Umbilical cord (tissue), 2 donors: ENCODE measurements around the gene SLC25A10. TPM values are rescaled to one million over a fixed set of nuclear protein-coding genes. Genes with fewer than 3 reads are reported as not detected.
A peak's percentile ranks its signal among the peaks of the same experiment; 100 is the strongest.
"Not testable (repeated sequence)": the region's sequence is repeated elsewhere in the genome, so short reads cannot be mapped to it uniquely, and the experiment has no call there.

ENCODE experiments used
- DNase-seq: peaks from one replicate; pipeline ENCODE4 v3.0.0-alpha.2; 2015; ENCODE audit warnings: low spot score
- total RNA-seq: library from RNA; depleted of rRNA; stranded (reverse); fragments of >200 nt; gene quantifications from one replicate; pipeline ENCODE4 v1.2.3, GENCODE V29; 2014; ENCODE audit warnings: low replicate concordance; ENCODE audit not compliant: insufficient read depth

Gene SLC25A10, protein sequence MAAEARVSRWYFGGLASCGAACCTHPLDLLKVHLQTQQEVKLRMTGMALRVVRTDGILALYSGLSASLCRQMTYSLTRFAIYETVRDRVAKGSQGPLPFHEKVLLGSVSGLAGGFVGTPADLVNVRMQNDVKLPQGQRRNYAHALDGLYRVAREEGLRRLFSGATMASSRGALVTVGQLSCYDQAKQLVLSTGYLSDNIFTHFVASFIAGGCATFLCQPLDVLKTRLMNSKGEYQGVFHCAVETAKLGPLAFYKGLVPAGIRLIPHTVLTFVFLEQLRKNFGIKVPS
- total RNA-seq: 3.1 TPM

DNA sequence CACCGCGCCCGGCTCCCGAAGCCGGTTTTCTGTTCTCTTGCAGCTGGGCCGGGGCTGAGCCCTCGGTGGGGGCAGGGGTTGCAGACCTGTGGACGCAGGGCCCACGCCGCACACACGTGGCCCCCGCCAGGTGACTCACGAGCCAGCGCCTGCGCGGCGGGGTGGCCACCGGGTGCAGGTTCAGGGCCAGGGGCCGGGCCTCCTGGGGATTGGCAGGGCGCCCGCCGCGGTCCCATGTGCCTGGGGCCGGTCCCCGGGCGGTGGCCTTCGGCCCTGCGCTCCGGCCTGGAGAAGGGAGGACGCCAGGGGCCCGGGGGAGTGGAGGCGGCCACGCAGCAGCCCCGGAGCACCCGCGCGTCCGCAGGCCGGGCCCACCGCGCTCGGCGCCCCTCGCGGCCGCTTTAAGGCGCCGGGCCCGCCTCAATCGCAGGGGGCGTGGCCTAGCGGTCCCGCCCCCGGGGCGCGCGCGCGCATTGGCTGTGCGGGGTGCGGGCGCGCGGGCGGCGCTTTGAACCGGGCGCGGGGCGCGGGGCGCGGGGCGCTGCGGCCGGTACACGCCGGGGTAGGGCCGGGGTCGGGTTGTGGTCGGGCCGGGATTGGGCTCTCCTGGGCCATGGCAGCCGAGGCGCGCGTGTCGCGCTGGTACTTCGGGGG lies at the start of gene SLC25A10:
SLC25A10 (plus strand) TSS at position 471 of the 654 bp plus-strand sequence; CDS start at position 614, 143 bp downstream.
- peak; percentile 71 for DNase-seq

- no peak for DNase-seq
Observed at GRCh38 chr17:81664051-81664470, 48.0 kb upstream of the SLC25A10 start.

DNA sequence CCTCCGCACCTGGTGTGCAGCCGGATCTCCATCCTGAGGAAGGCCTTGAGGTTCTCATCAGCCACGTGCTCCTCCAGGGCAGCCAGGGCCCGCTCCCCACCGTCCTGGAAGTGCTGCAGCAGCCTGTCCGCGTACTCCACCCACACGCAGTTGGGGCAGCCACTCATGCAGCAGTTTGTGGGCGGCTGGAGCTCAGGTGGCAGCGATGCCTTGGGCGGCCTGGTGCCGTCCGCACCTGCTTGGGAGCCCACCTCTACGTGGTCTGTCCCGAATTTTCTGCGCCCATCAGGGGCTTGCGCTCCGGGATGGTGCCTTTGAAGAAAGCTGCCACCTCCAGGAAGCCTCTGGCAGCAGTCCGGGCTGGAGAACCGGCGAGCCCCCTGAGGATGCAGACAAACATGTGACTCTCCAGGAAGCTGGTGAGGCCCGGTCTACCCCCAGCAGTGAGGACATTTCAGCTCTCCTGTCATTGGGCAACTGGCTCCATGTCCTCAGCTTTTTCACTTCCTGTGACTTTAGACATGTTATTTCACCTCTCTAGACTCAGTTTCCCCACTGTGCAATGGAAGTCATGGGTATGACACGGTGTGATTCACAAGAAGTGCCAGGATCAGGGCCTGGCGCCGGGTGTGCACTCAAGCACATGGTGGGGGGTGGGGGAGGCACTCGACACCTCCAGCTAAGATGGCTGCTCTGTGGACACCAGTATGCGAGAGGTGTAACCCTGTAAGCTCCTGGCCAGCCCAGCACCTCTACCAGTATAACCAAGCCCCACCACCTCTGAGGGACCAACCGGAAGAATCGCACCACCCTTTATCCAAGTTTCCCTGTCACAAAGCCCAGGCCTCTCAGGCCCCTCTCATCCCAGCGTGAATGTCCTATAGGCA lies 46.6 kb upstream of the SLC25A10 start:
- DNase-seq: no peak

- DNase-seq: no peak
Observed at GRCh38 chr17:81666092-81666341, 46.1 kb upstream of the SLC25A10 start.

DNA sequence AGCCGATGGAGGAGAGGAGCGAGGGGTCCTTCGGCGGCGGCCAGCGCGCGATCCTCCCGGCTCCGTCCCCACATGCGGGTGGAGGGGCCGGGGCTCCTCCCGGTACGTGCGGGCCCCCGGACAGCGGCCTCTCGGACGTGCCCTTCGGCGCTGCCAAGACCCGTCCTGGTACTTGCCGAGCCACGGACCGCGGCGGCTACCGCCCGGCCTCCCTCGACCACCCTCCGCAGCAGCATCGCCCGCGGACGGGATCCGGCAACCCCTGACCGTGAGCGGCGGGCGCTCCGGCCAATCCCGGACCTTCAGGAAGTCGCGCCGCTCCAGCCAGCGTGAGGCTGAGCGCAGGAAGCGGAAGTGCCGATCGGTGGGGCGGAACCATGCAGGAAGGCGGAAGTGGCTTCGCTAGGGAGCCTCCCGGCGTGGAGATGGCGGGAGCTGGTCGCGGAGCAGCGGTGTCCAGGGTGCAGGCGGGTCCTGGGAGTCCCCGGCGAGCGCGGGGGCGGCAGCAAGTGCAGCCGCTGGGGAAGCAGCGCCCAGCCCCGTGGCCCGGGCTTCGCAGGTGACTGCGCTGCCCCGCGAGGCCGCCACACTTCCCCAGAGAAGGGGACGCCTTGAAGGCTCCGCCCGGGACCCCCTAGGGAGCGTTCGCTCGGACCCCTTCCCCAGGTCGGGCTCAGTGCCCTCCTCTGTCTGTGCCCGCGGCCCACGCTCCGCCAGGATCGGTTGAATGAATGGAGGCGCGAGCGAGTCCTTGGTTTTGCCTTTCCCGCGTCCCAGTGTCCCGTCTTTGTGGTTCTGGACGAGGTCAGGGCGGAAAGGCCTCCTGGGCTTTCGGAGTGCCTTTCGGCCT lies 45.5 kb upstream of the SLC25A10 start, which contains the start of the genes CCDC137 and OXLD1:
CCDC137 (plus strand) TSS at position 396 of the 850 bp plus-strand sequence; CDS start at position 426, 30 bp downstream.
OXLD1 (minus strand) TSS at position 264 of the 850 bp plus-strand sequence; CDS start at position 236, 28 bp downstream.
- peak; percentile 97 for DNase-seq

GRCh38 chr17:81667754-81668153 lies 44.3 kb upstream of the SLC25A10 start:
- DNase-seq: no peak

- DNase-seq: no peak
Observed at GRCh38 chr17:81672504-81672903, 39.6 kb upstream of the SLC25A10 start.

DNA sequence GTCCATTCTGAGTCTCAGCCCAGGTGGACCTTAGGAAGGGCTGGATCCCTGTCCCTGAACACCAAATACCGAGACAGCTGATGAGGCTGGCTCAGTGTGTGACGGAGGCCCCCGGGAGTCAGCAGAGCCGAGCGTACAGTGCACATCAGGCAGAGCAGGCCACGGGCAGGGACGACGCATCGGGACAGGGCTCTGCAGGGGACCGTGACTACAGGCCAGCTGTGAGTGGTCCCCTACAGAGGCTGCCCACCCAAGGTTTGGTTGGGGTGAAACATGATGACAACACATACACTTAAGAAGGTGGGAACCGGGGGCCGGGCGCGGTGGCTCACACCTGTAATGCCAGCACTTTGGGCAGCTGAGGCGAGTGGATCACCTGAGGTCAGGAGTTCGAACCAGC lies 39.1 kb upstream of the SLC25A10 start:
- DNase-seq: no peak

GRCh38 chr17:81673561-81674258 lies 38.4 kb upstream of the SLC25A10 start:
- no peak for DNase-seq

GRCh38 chr17:81675515-81676221 lies 36.4 kb upstream of the SLC25A10 start:
- DNase-seq: not testable (repeated sequence)

- no peak for DNase-seq
Observed at GRCh38 chr17:81676906-81677305, 35.2 kb upstream of the SLC25A10 start.

DNA sequence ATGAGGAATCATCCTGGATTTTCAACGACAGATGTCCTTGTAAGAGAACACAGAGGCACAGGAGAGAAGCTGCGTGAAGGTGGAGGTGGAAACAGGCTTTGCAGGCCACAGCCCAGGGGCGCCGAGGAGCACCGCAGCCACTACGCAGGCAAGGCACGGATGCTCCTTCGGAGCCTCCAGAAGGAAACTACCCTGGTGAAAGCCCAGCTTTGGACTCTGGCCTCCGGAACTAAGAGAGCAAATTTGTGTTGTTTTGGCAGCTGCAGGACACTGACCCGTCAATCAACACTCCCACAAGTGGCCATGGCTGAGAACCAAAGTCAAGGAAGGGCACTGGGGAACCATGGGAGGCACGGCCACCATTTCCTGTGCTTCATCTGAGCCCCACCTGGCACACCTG lies 31.9 kb upstream of the SLC25A10 start:
- DNase-seq: no peak

DNA sequence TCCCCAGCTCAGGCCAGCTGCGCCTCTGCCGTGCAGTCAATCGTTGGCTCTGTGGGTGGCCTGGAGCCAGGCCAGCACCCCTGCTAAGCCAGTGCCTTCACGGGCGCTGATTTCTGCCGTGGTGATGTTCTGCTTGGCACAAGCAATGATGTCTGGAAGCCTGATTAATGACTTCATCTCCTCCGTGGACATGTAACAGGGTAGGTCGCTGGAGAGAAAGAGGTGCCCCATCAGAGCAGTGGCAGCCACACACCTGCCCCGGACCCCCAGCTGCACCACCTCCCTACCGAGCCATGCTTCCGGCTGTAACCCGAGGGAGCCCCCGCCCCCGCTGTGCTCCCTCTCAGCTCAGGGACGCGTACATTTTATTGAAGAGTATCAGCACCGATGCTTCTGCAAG lies 30.4 kb upstream of the SLC25A10 start:
- DNase-seq: no peak

DNA sequence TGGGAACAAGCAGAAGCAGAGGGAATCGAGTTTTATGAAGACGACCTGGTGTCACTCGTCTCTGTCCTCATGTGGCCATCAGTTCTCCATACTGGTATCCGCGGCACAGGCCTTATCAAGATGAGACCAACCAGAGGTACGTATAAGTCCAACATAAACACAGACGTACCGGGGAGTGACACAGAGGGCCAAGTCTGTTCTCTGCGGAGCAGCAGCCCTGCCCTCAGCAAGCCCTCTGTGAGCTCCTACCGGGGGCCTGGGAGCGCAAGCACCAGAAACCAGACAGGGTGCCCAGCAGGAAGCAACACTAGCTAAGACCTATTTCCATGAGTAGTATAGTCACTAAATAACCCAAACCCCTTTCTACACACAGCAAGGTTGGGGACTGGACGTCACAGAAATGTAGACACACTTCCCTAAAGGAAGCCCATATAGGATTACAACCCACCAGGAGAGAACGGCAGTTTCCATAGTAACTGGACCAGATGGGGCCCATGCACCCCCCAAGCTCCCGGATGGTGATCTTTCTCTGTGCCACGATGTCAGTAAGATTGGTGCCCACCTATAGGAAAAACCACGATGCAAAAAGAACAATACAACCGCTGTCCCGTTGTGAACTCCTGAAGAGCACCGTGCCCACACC lies 29.4 kb upstream of the SLC25A10 start:
- no peak for DNase-seq

DNA sequence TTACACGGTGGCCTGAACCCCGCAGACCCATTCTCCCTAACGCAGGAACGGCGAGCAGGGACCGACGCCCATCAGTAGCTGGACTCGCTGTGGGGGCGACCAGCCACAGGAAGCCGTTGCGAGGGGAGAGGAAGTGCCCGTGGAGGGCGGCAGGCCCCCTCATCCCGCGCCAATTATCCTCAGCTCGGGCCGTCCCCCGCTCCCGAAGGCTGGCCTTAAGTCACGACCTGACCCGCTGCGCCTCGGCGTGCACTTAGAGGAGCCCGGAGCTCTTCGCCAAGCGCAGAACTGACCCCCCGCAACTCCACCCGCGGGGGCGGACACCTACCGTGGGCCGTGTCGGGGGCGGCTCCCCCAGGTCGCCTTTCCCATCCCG lies 28.9 kb upstream of the SLC25A10 start:
- DNase-seq: no peak

GRCh38 chr17:81683584-81684441 lies 28.3 kb upstream of the SLC25A10 start, which contains the start of the genes ARL16 and HGS:
ARL16 (minus strand) TSS chr17:81683797; CDS start chr17:81683753, 44 bp downstream.
HGS (plus strand) TSS chr17:81684011; CDS start chr17:81684067, 56 bp downstream.
- DNase-seq: peak; percentile 99

- no peak for DNase-seq
Observed at GRCh38 chr17:81684442-81684911, 27.6 kb upstream of the SLC25A10 start.

- DNase-seq: no peak
Observed at GRCh38 chr17:81685108-81685507, 27.0 kb upstream of the SLC25A10 start.
